ENCODE measurements around the gene JAZF1. TPM values are rescaled to one million over a fixed set of nuclear protein-coding genes. Genes with fewer than 3 reads are reported as not detected.

JAZF1 gene
- total RNA-seq, 4 donors from 2014 or later: 27.8 to 36.5 (median 30.5) TPM

DNA sequence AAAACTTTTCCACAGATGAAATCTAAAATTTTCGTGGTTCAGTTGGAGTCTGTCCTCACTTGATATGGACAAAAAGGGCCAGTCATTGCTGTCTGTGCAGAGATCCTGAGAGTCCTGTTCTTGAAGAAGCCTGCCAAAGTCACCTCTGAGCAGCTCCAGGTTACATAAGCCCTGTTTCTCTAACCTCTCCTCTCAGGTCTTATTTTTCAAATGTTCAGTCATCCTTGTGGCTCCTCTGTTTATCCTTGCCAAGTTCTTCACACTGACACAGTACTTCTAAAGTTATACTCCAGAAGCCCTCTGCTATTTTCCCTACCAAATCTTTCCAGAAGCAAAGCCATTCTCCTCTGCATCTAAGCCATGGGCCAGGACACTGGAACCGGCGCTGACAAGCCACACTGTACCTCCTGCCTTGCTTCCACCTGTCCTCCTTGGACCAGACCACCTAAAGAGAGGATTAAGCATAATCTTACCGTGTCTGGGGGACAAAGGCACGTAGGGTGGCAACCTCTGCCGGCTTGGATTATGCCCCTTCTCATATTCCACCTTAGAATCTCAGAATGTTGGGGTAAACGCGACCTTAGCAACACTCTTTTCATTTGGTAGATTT lies 161.6 kb downstream of the JAZF1 start:
- Histone ChIP-seq H3K4me3 (no peak overlapping the region), H3K27me3 (no peaks in the 10 kb centered on the region), H3K36me3 (no peaks in the 10 kb centered on the region), H3K9me3 (no peaks in the 10 kb centered on the region), H3K27ac (peak overlapping the region in 3 of 4 donors; percentile 27 to 51 (median 45)), H3K4me1 (peaks cover 0 to 80% (median 12%) of the 10 kb centered on the region in 3 donors)
- TF ChIP-seq POLR2AphosphoS5 (IDR thresholded peaks at IDR 0.05) (no peak), POLR2A (IDR thresholded peaks at IDR 0.05) (no peak), CTCF (IDR thresholded peaks at IDR 0.05) (no peak), EP300 (IDR thresholded peaks at IDR 0.05) (no peak)
- ATAC-seq: no peak
- WGBS, 2 donors (ENCODE audit: low coverage in 1 of 2): 65 to 87% methylated on average over 3 to 4 of the region's 8 CpGs

- H3K36me3 ChIP-seq: no peaks in the 10 kb centered on the region
- peak overlapping the region in 3 of 4 donors; percentile 27 to 51 (median 45) for H3K27ac ChIP-seq
- H3K9me3 ChIP-seq: no peaks in the 10 kb centered on the region
- no peak for ATAC-seq
- TF ChIP-seq POLR2AphosphoS5 (IDR thresholded peaks at IDR 0.05) (no peak), EP300 (IDR thresholded peaks at IDR 0.05) (no peak), CTCF (IDR thresholded peaks at IDR 0.05) (no peak), POLR2A (IDR thresholded peaks at IDR 0.05) (no peak)
- H3K27me3 ChIP-seq: no peaks in the 10 kb centered on the region
- no peak overlapping the region for H3K4me3 ChIP-seq
- peaks cover 0 to 83% (median 12%) of the 10 kb centered on the region in 3 donors for H3K4me1 ChIP-seq
- WGBS, 2 donors (ENCODE audit: low coverage in 1 of 2): 85 to 88% methylated on average over 5 of the region's 5 CpGs
These were observed 162.1 kb downstream of the JAZF1 start for GRCh38 chr7:28018446-28018845.

DNA sequence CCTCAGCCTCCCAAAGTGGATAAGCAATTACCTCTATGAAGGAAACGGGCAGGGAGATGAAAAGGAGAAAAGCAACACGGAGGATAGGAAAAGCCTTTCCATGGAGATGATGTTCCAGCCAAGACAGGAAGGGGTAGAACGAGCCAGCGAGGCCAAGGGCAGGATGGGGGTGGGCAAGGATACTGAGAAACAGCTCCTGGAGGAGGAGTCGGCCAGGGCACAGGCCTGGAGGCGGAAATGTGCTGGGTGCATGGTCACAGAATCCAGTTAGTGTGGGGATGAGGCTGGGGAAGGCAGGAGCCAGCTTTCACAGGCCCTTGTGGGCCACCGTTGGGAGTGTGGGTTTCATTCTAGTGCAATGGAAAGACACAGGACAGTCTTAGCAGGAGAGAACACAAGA lies 162.6 kb downstream of the JAZF1 start:
- WGBS, 2 donors (ENCODE audit: low coverage in 1 of 2): 84 to 92% methylated on average over 5 to 6 of the region's 7 CpGs
- Histone ChIP-seq H3K36me3 (no peaks in the 10 kb centered on the region), H3K27me3 (no peaks in the 10 kb centered on the region), H3K27ac (peak overlapping the region in 2 of 4 donors; percentile 25 to 45), H3K4me3 (no peak overlapping the region), H3K4me1 (peaks cover 0 to 83% (median 12%) of the 10 kb centered on the region in 3 donors), H3K9me3 (no peaks in the 10 kb centered on the region)
- TF ChIP-seq POLR2A (IDR thresholded peaks at IDR 0.05): no peak
- no peak for TF ChIP-seq CTCF (IDR thresholded peaks at IDR 0.05)
- TF ChIP-seq POLR2AphosphoS5 (IDR thresholded peaks at IDR 0.05): no peak
- TF ChIP-seq EP300 (IDR thresholded peaks at IDR 0.05): no peak
- ATAC-seq: no peak

GRCh38 chr7:28017372-28017771 lies 163.2 kb downstream of the JAZF1 start:
- Histone ChIP-seq H3K4me1 (peaks cover 0 to 85% (median 12%) of the 10 kb centered on the region in 3 donors), H3K9me3 (no peaks in the 10 kb centered on the region), H3K27me3 (no peaks in the 10 kb centered on the region), H3K4me3 (no peak overlapping the region), H3K36me3 (no peaks in the 10 kb centered on the region), H3K27ac (no peak overlapping the region)
- ATAC-seq: no peak
- WGBS, 2 donors (ENCODE audit: low coverage in 1 of 2): 90 to 93% methylated on average over 4 of the region's 4 CpGs
- TF ChIP-seq EP300 (IDR thresholded peaks at IDR 0.05) (no peak), POLR2A (IDR thresholded peaks at IDR 0.05) (no peak), POLR2AphosphoS5 (IDR thresholded peaks at IDR 0.05) (peak; percentile 7), CTCF (IDR thresholded peaks at IDR 0.05) (no peak)

DNA sequence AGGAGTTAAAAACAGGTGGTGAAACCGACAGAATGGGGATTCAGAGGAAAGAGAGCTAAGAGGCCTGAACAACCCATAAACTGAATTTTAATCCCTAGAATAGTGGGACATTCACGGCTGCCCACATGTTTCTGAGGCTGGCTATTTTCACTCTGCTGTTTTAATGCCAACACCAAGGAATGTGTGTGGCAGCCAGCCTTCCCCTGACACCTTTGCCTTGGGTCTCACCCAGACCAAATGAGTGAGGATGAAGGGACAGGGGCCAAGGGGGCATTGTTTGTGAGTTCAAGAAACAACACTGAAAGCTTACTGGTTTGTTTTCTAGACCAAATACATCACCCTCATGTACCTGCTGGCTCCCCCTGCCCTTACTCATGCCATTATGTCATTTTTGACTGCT lies 164.3 kb downstream of the JAZF1 start:
- peaks cover 0 to 85% (median 12%) of the 10 kb centered on the region in 3 donors for H3K4me1 ChIP-seq
- WGBS, 2 donors (ENCODE audit: low coverage in 1 of 2): 28 to 33% methylated on average over 1 to 2 of the region's 2 CpGs
- H3K27me3 ChIP-seq: no peaks in the 10 kb centered on the region
- H3K9me3 ChIP-seq: no peaks in the 10 kb centered on the region
- H3K4me3 ChIP-seq: no peak overlapping the region
- H3K27ac ChIP-seq: no peak overlapping the region
- H3K36me3 ChIP-seq: no peaks in the 10 kb centered on the region
- TF ChIP-seq POLR2AphosphoS5 (IDR thresholded peaks at IDR 0.05): no peak
- TF ChIP-seq CTCF (IDR thresholded peaks at IDR 0.05): no peak
- no peak for TF ChIP-seq EP300 (IDR thresholded peaks at IDR 0.05)
- TF ChIP-seq POLR2A (IDR thresholded peaks at IDR 0.05): no peak
- ATAC-seq: no peak

Data from gastroesophageal sphincter (tissue), 4 donors.